GM13977 (cell line): ENCODE data around the gene C12orf75.

Source experiments
- DNase-seq: peaks from one replicate; pipeline ENCODE4 v3.0.0; 2012; ENCODE audit warnings: low spot score
- in situ Hi-C: fragments of 300-500 bp; cut with MboI; formaldehyde crosslinking; loops from one replicate; pipeline ENCODE4 v1.12.0; 2022; ENCODE audit warnings: low sequenced_read_pairs, low pct_unique_long_range_greater_than_20kb, mixed read lengths, inconsistent platforms; ENCODE audit not compliant: unreplicated experiment
- TF ChIP-seq, protein P1 (sequence below): IDR thresholded peaks from 2 replicates; pipeline ENCODE4 v1.5.1; 2012; ENCODE audit warnings: mild to moderate bottlenecking, control low read depth; ENCODE audit not compliant: insufficient read depth; ENCODE audit errors: extremely low read depth, missing control alignments

Gene C12orf75

DNA sequence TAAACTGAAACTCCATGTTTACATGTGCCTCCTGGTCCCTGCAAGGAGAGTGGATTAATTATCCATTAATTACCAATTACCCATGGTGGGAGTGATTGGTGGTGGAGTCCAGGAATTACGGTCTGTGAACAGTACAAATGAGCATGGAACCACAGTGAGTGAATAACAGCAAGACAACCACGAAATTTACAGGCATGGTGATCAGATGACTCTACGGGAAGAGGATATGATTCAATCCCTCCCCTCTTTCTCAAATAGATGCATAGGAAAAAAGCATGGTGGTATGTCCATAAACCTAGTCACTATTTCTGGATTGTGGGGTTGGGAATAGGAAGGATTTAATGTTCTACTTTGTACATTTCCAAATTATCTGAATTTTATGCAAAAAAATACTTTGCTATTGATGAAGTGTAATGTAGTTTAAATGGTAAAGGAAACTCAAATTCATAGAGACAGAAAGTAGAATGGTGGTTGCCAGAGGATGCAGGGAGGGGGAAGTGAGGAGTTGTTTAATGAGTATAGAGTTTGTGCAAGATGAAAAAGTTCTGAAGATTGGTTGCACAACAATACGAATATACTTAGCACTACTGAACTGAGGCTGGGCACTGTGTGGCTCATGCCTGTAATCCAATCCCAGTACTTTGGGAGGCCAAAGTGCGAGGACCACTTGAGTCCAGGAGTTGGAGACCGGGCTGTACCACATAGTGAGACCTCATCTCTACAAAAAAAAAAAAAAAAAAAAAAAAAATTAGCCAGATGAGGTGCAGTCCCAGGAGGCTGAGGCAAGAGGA, 41.2 kb upstream of the C12orf75 start:
- no peak for DNase-seq
- TF ChIP-seq, protein P1, sequence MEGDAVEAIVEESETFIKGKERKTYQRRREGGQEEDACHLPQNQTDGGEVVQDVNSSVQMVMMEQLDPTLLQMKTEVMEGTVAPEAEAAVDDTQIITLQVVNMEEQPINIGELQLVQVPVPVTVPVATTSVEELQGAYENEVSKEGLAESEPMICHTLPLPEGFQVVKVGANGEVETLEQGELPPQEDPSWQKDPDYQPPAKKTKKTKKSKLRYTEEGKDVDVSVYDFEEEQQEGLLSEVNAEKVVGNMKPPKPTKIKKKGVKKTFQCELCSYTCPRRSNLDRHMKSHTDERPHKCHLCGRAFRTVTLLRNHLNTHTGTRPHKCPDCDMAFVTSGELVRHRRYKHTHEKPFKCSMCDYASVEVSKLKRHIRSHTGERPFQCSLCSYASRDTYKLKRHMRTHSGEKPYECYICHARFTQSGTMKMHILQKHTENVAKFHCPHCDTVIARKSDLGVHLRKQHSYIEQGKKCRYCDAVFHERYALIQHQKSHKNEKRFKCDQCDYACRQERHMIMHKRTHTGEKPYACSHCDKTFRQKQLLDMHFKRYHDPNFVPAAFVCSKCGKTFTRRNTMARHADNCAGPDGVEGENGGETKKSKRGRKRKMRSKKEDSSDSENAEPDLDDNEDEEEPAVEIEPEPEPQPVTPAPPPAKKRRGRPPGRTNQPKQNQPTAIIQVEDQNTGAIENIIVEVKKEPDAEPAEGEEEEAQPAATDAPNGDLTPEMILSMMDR, result no peak
- in situ Hi-C loops, result loop anchor here (25.0 kb wide), 1 partner anchor 98 kb away; no protein-coding TSS in a partner anchor

DNA sequence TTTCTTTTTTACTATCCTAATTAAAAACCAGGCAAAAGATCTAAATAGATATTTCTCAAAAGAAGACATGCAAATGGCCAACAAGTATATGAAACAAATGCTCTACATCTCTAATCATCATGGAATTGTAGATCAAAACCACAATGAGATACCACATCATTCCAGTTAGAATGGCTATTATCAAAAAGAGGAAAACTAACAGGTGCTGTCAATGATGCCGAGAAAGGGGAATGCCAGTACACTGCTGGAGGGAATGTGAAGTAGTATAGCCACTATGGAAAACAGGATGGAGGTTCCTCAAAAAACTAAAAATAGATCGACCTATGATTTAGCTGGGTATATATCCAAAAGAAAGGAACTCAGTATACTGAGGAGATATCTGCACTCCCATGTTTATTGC, 39.0 kb upstream of the C12orf75 start:
- no peak for DNase-seq
- TF ChIP-seq, protein P1, result no peak
- in situ Hi-C loops, result loop anchor here (25.0 kb wide), 1 partner anchor 96 kb away; no protein-coding TSS in a partner anchor

DNA sequence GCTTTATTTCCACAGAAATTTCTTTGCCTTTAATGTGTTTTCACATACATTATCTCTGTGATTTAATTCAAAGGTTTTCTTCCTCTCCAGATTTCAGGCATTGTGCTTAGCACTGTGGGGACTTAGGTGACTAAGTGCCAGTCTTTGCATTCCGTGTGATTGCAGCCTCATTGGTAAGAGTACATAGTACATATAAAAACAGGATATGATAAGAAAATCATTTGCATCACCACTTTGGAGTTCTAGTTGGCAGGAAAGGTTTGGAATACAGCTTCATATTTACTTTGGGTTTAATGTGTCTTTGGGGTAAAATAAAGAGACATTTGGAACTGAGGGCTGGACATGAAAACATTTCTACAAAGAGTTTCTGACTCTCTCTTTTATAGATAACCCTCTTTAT, 37.8 kb upstream of the C12orf75 start:
- DNase-seq, result no peak
- TF ChIP-seq, protein P1, result no peak
- in situ Hi-C loops, result loop anchor here (25.0 kb wide), 1 partner anchor 95 kb away; no protein-coding TSS in a partner anchor

DNA sequence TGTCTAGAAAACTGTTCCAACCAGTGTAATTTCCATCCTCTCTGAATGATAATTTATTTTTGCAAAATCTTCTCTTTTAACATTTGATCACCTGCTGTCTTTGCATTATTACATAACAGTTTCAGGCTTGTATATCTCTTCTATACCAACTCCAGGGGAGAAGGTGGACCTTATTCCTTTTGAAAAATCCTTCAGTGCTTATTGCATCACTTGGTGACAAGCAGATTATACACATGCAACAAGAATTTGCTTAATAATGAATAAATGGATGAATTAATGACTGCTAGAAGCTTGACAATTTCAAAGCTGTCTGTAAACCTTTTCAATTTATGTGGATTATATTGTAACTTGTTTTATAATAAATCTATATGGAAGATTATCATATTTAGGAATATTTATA, 37.3 kb upstream of the C12orf75 start:
- TF ChIP-seq, protein P1, result no peak
- in situ Hi-C loops, result loop anchor here (25.0 kb wide), 1 partner anchor 94 kb away; no protein-coding TSS in a partner anchor
- no peak for DNase-seq

DNA sequence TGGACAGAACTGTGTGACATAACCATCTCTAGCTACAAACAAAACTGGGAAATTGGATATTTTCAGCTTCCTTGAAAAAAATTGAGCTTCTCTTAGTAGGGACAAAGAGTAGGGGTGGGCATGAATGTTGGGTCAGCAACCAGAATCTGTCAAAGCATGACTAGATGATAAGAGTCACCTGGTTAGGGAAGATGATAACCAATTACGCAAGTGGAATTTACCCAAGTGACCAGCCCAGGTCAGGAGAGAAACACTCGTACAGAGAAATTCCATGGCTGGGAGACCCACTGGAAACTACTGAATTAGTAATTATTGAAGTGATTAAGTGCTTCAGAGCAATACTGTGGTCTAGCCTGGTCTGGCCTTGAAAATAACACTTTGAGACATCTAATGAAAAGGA, 36.3 kb upstream of the C12orf75 start:
- TF ChIP-seq, protein P1, result no peak
- in situ Hi-C loops, result loop anchor here (25.0 kb wide), 1 partner anchor 93 kb away; no protein-coding TSS in a partner anchor
- no peak for DNase-seq

DNA sequence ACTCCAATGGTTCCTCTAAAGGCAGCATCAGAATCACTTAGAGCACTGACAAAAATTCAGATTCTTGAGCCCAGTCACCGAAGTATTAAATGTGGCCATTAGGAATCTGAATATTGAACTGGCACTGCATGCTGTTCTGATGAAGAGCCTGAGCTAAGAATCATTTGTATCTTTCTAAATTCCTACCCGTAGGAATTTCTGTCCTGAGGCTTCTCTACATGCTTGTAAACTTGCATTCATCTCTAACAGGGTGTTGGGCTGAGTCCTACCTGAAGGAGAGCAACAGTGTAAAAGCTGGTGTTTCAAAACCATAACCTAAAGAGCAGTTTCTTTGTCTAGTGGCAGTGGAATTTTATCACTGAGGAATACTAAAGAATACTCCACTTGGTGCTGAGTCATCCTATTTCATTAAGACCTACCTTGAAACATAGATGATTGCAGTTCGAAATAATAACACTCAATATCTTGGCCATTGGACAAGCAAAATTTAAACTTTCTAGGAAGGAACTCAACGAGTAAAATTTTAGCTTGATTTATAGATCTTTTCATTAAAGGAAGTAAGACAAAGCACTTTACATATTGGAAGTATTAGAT, 35.5 kb upstream of the C12orf75 start:
- in situ Hi-C loops, result loop anchor here (25.0 kb wide), 1 partner anchor 92 kb away; no protein-coding TSS in a partner anchor
- TF ChIP-seq, protein P1, result no peak
- DNase-seq, result no peak
